K562 (cell line): ENCODE data around the gene ATF4. TPM values are rescaled to one million over a fixed set of nuclear protein-coding genes. Genes with fewer than 3 reads are reported as not detected.

Experiments used
- ARID2 ChIP-seq: fragments of 450-650 bp; IDR thresholded peaks from 2 replicates; pipeline ENCODE4 v1.6.1; 2017; ENCODE audit warnings: antibody characterized with exemption, mild to moderate bottlenecking
- CTCF ChIP-seq, 3 experiments: IDR thresholded peaks in 2 of 3; conservative IDR thresholded peaks in 1 of 3; 2 replicates each; pipeline ENCODE4 v1.5.1; 2011 to 2012; ENCODE audit warnings: low read length in 3 of 3, mild to moderate bottlenecking in 3 of 3, control low read depth in 2 of 3, improper control_type of control experiment in 1 of 3, inconsistent platforms in 1 of 3, low read depth in 1 of 3, mixed read lengths in 1 of 3, moderate library complexity in 1 of 3; ENCODE audit not compliant: insufficient read depth in 2 of 3
- CTCFL ChIP-seq: IDR thresholded peaks from 2 replicates; pipeline ENCODE4 v1.6.1; 2011; ENCODE audit warnings: borderline replicate concordance, low read depth, mild to moderate bottlenecking, moderate library complexity, low read length; ENCODE audit not compliant: insufficient read depth, poor library complexity, severe bottlenecking
- DEAF1 ChIP-seq: fragments of 450-650 bp; formaldehyde crosslinking; IDR thresholded peaks from 2 replicates; pipeline ENCODE4 v1.4.0; 2020; ENCODE audit warnings: mild to moderate bottlenecking, moderate library complexity
- EHMT2 ChIP-seq: fragments of 450-650 bp; IDR thresholded peaks from 2 replicates; pipeline ENCODE4 v1.6.1; 2018; ENCODE audit warnings: antibody characterized with exemption
- MYC ChIP-seq, 2 experiments: fragments of 250-450 bp in 1 of 2; sonication (Bioruptor Pico) in 1 of 2; IDR thresholded peaks; 2 replicates each; pipeline versions ENCODE4 v1.5.1 to v1.6.1; 2012 to 2021; ENCODE audit warnings: low read depth in 2 of 2, borderline replicate concordance in 1 of 2, improper control_type of control experiment in 1 of 2, low read length in 1 of 2, mild to moderate bottlenecking in 1 of 2, moderate library complexity in 1 of 2
- NFIC ChIP-seq: fragments of 450-650 bp; IDR thresholded peaks from 2 replicates; pipeline ENCODE4 v1.6.1; 2017; ENCODE audit warnings: mild to moderate bottlenecking, inconsistent platforms
- RAD21 ChIP-seq, 2 experiments: fragments of 250-450 bp in 1 of 2; fragments of 450-650 bp in 1 of 2; sonication (Bioruptor Pico) in 1 of 2; formaldehyde crosslinking in 1 of 2; IDR thresholded peaks in 1 of 2; conservative IDR thresholded peaks in 1 of 2; 2 replicates each; pipeline versions ENCODE4 v1.4.0 to v1.8.0; 2020 to 2022; ENCODE audit warnings: mild to moderate bottlenecking in 2 of 2, moderate library complexity in 1 of 2
- REST ChIP-seq, 2 experiments: fragments of 450-650 bp; formaldehyde crosslinking in 1 of 2; IDR thresholded peaks; 2 replicates each; pipeline versions ENCODE4 v1.4.0 to v1.6.1; 2014 to 2020; ENCODE audit warnings: mild to moderate bottlenecking in 2 of 2, borderline replicate concordance in 1 of 2, low read depth in 1 of 2
- SMC3 ChIP-seq: conservative IDR thresholded peaks from 2 replicates; pipeline ENCODE4 v1.6.1; 2011; ENCODE audit warnings: low read depth, low read length, improper control_type of control experiment; ENCODE audit not compliant: insufficient read depth
- ZNF644 ChIP-seq: fragments of 200-800 bp; sonication (Bioruptor generic); IDR thresholded peaks from 2 replicates; pipeline ENCODE4 v1.6.1; 2016; ENCODE audit warnings: low read depth, missing genetic modification characterization, missing compliant biosample characterization
- polyA plus RNA-seq, 8 experiments: library from polyadenylated mRNA; depleted of rRNA in 4 of 8; stranded (reverse) in 5 of 8; unstranded in 3 of 8; fragments of >200 nt; fragmentation: Nextera tagmentation in 2 of 8; fragmentation: Illumina TruSeq in 1 of 8; extraction: Ambion mirVana in 2 of 8; extraction: Trizol in 1 of 8; gene quantifications; 2 replicates each; pipeline versions ENCODE4 v1.2.1 to v1.2.3, GENCODE V29; 2011 to 2014; ENCODE audit warnings: inconsistent platforms in 1 of 8, missing spikeins in 1 of 8
- total RNA-seq, 7 experiments: library from RNA; depleted of rRNA in 6 of 7; stranded (reverse); fragments of >200 nt in 6 of 7; fragmentation: Illumina TruSeq in 2 of 7; extraction: Trizol in 2 of 7; gene quantifications; 2 replicates each; pipeline versions ENCODE4 v1.2.1 to v1.2.3, GENCODE V29; 2011 to 2021; ENCODE audit warnings: low replicate concordance in 1 of 7

The ATF4 gene
- total and polyA plus RNA-seq, 9 of the 15 experiments (the other 6 are each of a cell fraction or from before 2014, with no cell fraction given), result 93.1 to 723 (median 355) TPM

- TF ChIP-seq DEAF1 (CRISPR knock-in tag), result 0 out of 2 replicates have a peak, but pooled peaks have one; percentile 23
- TF ChIP-seq ARID2, result no peak
- TF ChIP-seq REST (IDR thresholded peaks at IDR 0.05; ENCODE audit: borderline replicate concordance), result peak; percentile 73
- no peak for TF ChIP-seq REST (CRISPR knock-in tag; IDR thresholded peaks at IDR 0.05; ENCODE audit: low read depth)
- peak; percentile 40; the same call in 1 of the 2 replicates for TF ChIP-seq MYC (IDR thresholded peaks at IDR 0.05; ENCODE audit: low read depth, low read length)
- TF ChIP-seq MYC (CRISPR knock-in tag; IDR thresholded peaks at IDR 0.05; ENCODE audit: borderline replicate concordance, low read depth), result no peak
- TF ChIP-seq SMC3, result peak; percentile 73
- TF ChIP-seq RAD21 (CRISPR knock-in tag; conservative IDR thresholded peaks at IDR 0.05 in 1 of 2, IDR thresholded peaks at IDR 0.05 in 1 of 2), result peak; percentile 43 to 62
- no peak for TF ChIP-seq NFIC
- no peak for TF ChIP-seq ZNF644
- TF ChIP-seq CTCFL, result peak; percentile 58
- TF ChIP-seq CTCF (IDR thresholded peaks at IDR 0.05 in 2 of 3, conservative IDR thresholded peaks at IDR 0.05 in 1 of 3; ENCODE audit: insufficient read depth in 2 of 3, low read depth in 1 of 3, low read length in 3 of 3), result peak; percentile 61 to 71 (median 68)
- 0 out of 2 replicates have a peak, but pooled peaks have one; percentile 56 for TF ChIP-seq EHMT2
Observed at GRCh38 chr22:39543095-39543494, 22.7 kb downstream of the ATF4 start (continued).
